Measurements from ENCODE around the gene CCDC89. TPM values are rescaled to one million over a fixed set of nuclear protein-coding genes. Genes with fewer than 3 reads are reported as not detected.
A peak's percentile ranks its signal among the peaks of the same experiment; 100 is the strongest.

The CCDC89 gene
- total RNA-seq, 1 experiment from 2014 or later: not detected

- Histone ChIP-seq H3K36me3 (replicated peaks; ENCODE audit: control insufficient read depth, insufficient read depth, low read length) (no peaks in the 10 kb centered on the region), H3K27me3 (ENCODE audit: control insufficient read depth, insufficient read depth, low read length) (no peaks in the 10 kb centered on the region), H3K4me3 (ENCODE audit: insufficient read depth, low read depth, low read length) (peak within 1 kb of the TSS; percentile 71)
- DNase-seq: peak; percentile 77
These were observed 38.2 kb downstream of the CCDC89 start, which contains the start of gene TMEM126A for GRCh38 chr11:85647604-85648299. Gene TMEM126A, plus strand, starts transcription at chr11:85647967. Its CDS starts 2,289 bp downstream, at chr11:85650256.

- H3K27me3 ChIP-seq (ENCODE audit: control insufficient read depth, insufficient read depth, low read length): no peaks in the 10 kb centered on the region
- DNase-seq: no peak
These were observed 38.9 kb downstream of the CCDC89 start for GRCh38 chr11:85647078-85647477.

GRCh38 chr11:85643191-85643614, 42.8 kb downstream of the CCDC89 start:
- Histone ChIP-seq H3K4me3 (ENCODE audit: insufficient read depth, low read depth, low read length) (no peak overlapping the region), H3K36me3 (replicated peaks; ENCODE audit: control insufficient read depth, insufficient read depth, low read length) (no peaks in the 10 kb centered on the region), H3K27me3 (ENCODE audit: control insufficient read depth, insufficient read depth, low read length) (no peaks in the 10 kb centered on the region)
- DNase-seq: no peak

More at GRCh38 chr11:85647078-85647477, 38.9 kb downstream of the CCDC89 start:
- Histone ChIP-seq H3K4me3 (ENCODE audit: insufficient read depth, low read depth, low read length) (peak overlapping the region; percentile 71), H3K36me3 (replicated peaks; ENCODE audit: control insufficient read depth, insufficient read depth, low read length) (no peaks in the 10 kb centered on the region)

- Histone ChIP-seq H3K36me3 (replicated peaks; ENCODE audit: control insufficient read depth, insufficient read depth, low read length) (peaks cover 3% of the 10 kb centered on the region), H3K4me3 (ENCODE audit: insufficient read depth, low read depth, low read length) (no peak overlapping the region)
- DNase-seq: no peak
These were observed 51.2 kb downstream of the CCDC89 start for GRCh38 chr11:85634747-85635146.

More at GRCh38 chr11:85634747-85635146, 51.2 kb downstream of the CCDC89 start:
- no peaks in the 10 kb centered on the region for H3K27me3 ChIP-seq (ENCODE audit: control insufficient read depth, insufficient read depth, low read length)

Other genes with a start within 250 kb of the CCDC89 start
- gene DLG2, start 58.9 kb downstream of the CCDC89 start, total RNA-seq (2014; rRNA removed; shearing (Covaris generic)): 1.8 and 3.3 TPM in 2 replicates
- gene TMEM126B, start 57.6 kb downstream of the CCDC89 start, total RNA-seq (2014; rRNA removed; shearing (Covaris generic)): 61.3 and 64.2 TPM in 2 replicates
- gene TMEM126A, start 38.2 kb downstream of the CCDC89 start, total RNA-seq (2014; rRNA removed; shearing (Covaris generic)): 28.0 and 31.6 TPM in 2 replicates
- gene CREBZF, start 21.1 kb downstream of the CCDC89 start, total RNA-seq (2014; rRNA removed; shearing (Covaris generic)): 34.7 and 48.8 TPM in 2 replicates
- 1.4 and 2.0 TPM in 2 replicates for gene SYTL2, start 124.9 kb upstream of the CCDC89 start, total RNA-seq (2014; rRNA removed; shearing (Covaris generic))
- not detected in 2 replicates for gene CCDC83, start 169.2 kb upstream of the CCDC89 start, total RNA-seq (2014; rRNA removed; shearing (Covaris generic))

All from H7 (cell line).